HEK293 (cell line): ENCODE measurements around the gene CEP85L.

Source experiments
- CTCF ChIA-PET: fragments of 350-600 bp; formaldehyde crosslinking; extraction: SDS; loops from one replicate; lab custom pipeline; 2021; ENCODE audit warnings: antibody characterized with exemption; lab: Yijun Ruan, JAX
- POLR2A ChIA-PET: fragments of 300-600 bp; formaldehyde crosslinking; extraction: SDS; loops from one replicate; lab custom pipeline; 2020; ENCODE audit warnings: antibody characterized with exemption, inconsistent platforms; lab: Yijun Ruan, JAX
- H3K27ac ChIP-seq: fragments of 200-500 bp; sonication (Bioruptor generic); 2 replicates; pipeline ENCODE4 v1.5.1; 2014; ENCODE audit warnings: low read depth, low read length, control low read depth, inconsistent platforms; ENCODE audit errors: extremely low read depth
- H3K36me3 ChIP-seq, 2 experiments: fragments of 200-500 bp in 1 of 2; sonication (Bioruptor generic) in 1 of 2; 1 replicate in 1 of 2; 2 replicates in 1 of 2; pipeline ENCODE4 v1.5.1; 2014 to 2017; ENCODE audit warnings: inconsistent platforms in 2 of 2, low read length in 2 of 2; ENCODE audit not compliant: control insufficient read depth in 2 of 2, insufficient read depth in 1 of 2
- H3K4me1 ChIP-seq: fragments of 200-500 bp; sonication (Bioruptor generic); 2 replicates; pipeline ENCODE4 v1.5.1; 2014; ENCODE audit warnings: mild to moderate bottlenecking, low read length, inconsistent platforms; ENCODE audit not compliant: control insufficient read depth, insufficient read depth
- H3K4me3 ChIP-seq: 2 replicates; pipeline ENCODE4 v1.5.1; 2011; ENCODE audit warnings: low read depth, mild to moderate bottlenecking, control low read depth, low read length, moderate library complexity
- H3K9me3 ChIP-seq: fragments of 200-500 bp; sonication (Bioruptor generic); 2 replicates; pipeline ENCODE4 v1.5.1; 2014; ENCODE audit warnings: low read depth, low read length, inconsistent platforms; ENCODE audit not compliant: control insufficient read depth, insufficient read depth
- GLIS2 ChIP-seq: fragments of 450-650 bp; formaldehyde crosslinking; IDR thresholded peaks from 2 replicates; pipeline ENCODE4 v1.5.1; 2016; ENCODE audit warnings: missing biosample characterization, missing genetic modification characterization
- HOXA7 ChIP-seq: sonication (generic); formaldehyde crosslinking; IDR thresholded peaks from 2 replicates; pipeline ENCODE4 v1.8.1; 2022; ENCODE audit warnings: missing genetic modification reagents, borderline replicate concordance
- KLF16 ChIP-seq: fragments of 450-650 bp; formaldehyde crosslinking; IDR thresholded peaks from 2 replicates; pipeline ENCODE4 v1.5.1; 2017; ENCODE audit warnings: missing biosample characterization, missing genetic modification characterization
- KLF7 ChIP-seq: fragments of 450-650 bp; formaldehyde crosslinking; IDR thresholded peaks from 2 replicates; pipeline ENCODE4 v1.5.1; 2016; ENCODE audit warnings: missing biosample characterization, missing genetic modification characterization, borderline replicate concordance
- MEIS1 ChIP-seq: sonication (generic); formaldehyde crosslinking; IDR thresholded peaks from 2 replicates; pipeline ENCODE4 v1.8.1; 2022; ENCODE audit warnings: missing genetic modification reagents, mild to moderate bottlenecking, borderline replicate concordance
- MYNN ChIP-seq: fragments of 450-650 bp; formaldehyde crosslinking; IDR thresholded peaks from 2 replicates; pipeline ENCODE4 v1.5.1; 2016; ENCODE audit warnings: missing biosample characterization, missing genetic modification characterization, borderline replicate concordance
- PRDM6 ChIP-seq: fragments of 450-650 bp; formaldehyde crosslinking; IDR thresholded peaks from 2 replicates; pipeline ENCODE4 v1.5.1; 2017; ENCODE audit warnings: missing biosample characterization, missing genetic modification characterization
- REPIN1 ChIP-seq: fragments of 450-650 bp; formaldehyde crosslinking; IDR thresholded peaks from 2 replicates; pipeline ENCODE4 v1.5.1; 2017; ENCODE audit warnings: missing biosample characterization, missing genetic modification characterization, low read depth
- SETDB1 ChIP-seq: IDR thresholded peaks from one replicate; pipeline ENCODE4 v1.6.1; 2017; ENCODE audit warnings: mild to moderate bottlenecking, low read length, moderate library complexity, mixed read lengths; ENCODE audit not compliant: insufficient read length
- SP2 ChIP-seq: fragments of 450-650 bp; formaldehyde crosslinking; IDR thresholded peaks from 2 replicates; pipeline ENCODE4 v1.5.1; 2016; ENCODE audit warnings: missing biosample characterization, missing genetic modification characterization
- TRIM28 ChIP-seq: IDR thresholded peaks from 2 replicates; pipeline ENCODE4 v1.6.1; 2011; ENCODE audit warnings: low read length, control low read depth, borderline replicate concordance
- ZBTB17 ChIP-seq: fragments of 450-650 bp; formaldehyde crosslinking; IDR thresholded peaks from 2 replicates; pipeline ENCODE4 v1.5.1; 2016; ENCODE audit warnings: missing biosample characterization, missing genetic modification characterization
- ZBTB20 ChIP-seq: fragments of 450-650 bp; formaldehyde crosslinking; IDR thresholded peaks from 2 replicates; pipeline ENCODE4 v1.5.1; 2016; ENCODE audit warnings: missing biosample characterization, missing genetic modification characterization
- ZBTB44 ChIP-seq: fragments of 450-650 bp; IDR thresholded peaks from 2 replicates; pipeline ENCODE4 v1.5.1; 2018; ENCODE audit warnings: missing biosample characterization, mild to moderate bottlenecking, missing genetic modification characterization
- ZFP41 ChIP-seq: fragments of 450-650 bp; formaldehyde crosslinking; IDR thresholded peaks from 2 replicates; pipeline ENCODE4 v1.5.1; 2016; ENCODE audit warnings: missing biosample characterization, missing genetic modification characterization, borderline replicate concordance
- ZNF10 ChIP-seq: fragments of 450-650 bp; formaldehyde crosslinking; IDR thresholded peaks from 2 replicates; pipeline ENCODE4 v1.5.1; 2017; ENCODE audit warnings: missing biosample characterization, missing genetic modification characterization
- ZNF112 ChIP-seq: fragments of 450-650 bp; formaldehyde crosslinking; IDR thresholded peaks from 2 replicates; pipeline ENCODE4 v1.5.0; 2017; ENCODE audit warnings: missing biosample characterization, missing genetic modification characterization
- ZNF114 ChIP-seq: fragments of 450-650 bp; formaldehyde crosslinking; IDR thresholded peaks from 2 replicates; pipeline ENCODE4 v1.5.0; 2017; ENCODE audit warnings: missing biosample characterization, missing genetic modification characterization
- ZNF133 ChIP-seq: fragments of 450-650 bp; formaldehyde crosslinking; IDR thresholded peaks from 2 replicates; pipeline ENCODE4 v1.5.1; 2016; ENCODE audit warnings: missing biosample characterization, missing genetic modification characterization
- ZNF16 ChIP-seq: fragments of 450-650 bp; formaldehyde crosslinking; IDR thresholded peaks from 2 replicates; pipeline ENCODE4 v1.5.1; 2016; ENCODE audit warnings: low read depth, missing biosample characterization, missing genetic modification characterization
- ZNF202 ChIP-seq: fragments of 450-650 bp; formaldehyde crosslinking; IDR thresholded peaks from 2 replicates; pipeline ENCODE4 v1.5.1; 2016; ENCODE audit warnings: missing biosample characterization, missing genetic modification characterization, borderline replicate concordance
- ZNF302 ChIP-seq: fragments of 450-650 bp; formaldehyde crosslinking; IDR thresholded peaks from 2 replicates; pipeline ENCODE4 v1.5.1; 2016; ENCODE audit warnings: missing biosample characterization, missing genetic modification characterization, low read depth
- ZNF391 ChIP-seq: fragments of 450-650 bp; formaldehyde crosslinking; IDR thresholded peaks from 2 replicates; pipeline ENCODE4 v1.5.1; 2016; ENCODE audit warnings: low read depth, missing biosample characterization, missing genetic modification characterization, borderline replicate concordance
- ZNF433 ChIP-seq: fragments of 450-650 bp; formaldehyde crosslinking; IDR thresholded peaks from 2 replicates; pipeline ENCODE4 v1.5.1; 2016; ENCODE audit warnings: missing biosample characterization, missing genetic modification characterization, low read depth
- ZNF510 ChIP-seq: fragments of 450-650 bp; formaldehyde crosslinking; IDR thresholded peaks from 2 replicates; pipeline ENCODE4 v1.5.1; 2018; ENCODE audit warnings: mild to moderate bottlenecking, missing genetic modification characterization, missing biosample characterization; ENCODE audit not compliant: insufficient replicate concordance
- ZNF549 ChIP-seq: fragments of 450-650 bp; IDR thresholded peaks from 2 replicates; pipeline ENCODE4 v1.5.1; 2018; ENCODE audit warnings: missing biosample characterization, missing genetic modification characterization, mild to moderate bottlenecking, inconsistent platforms, moderate library complexity
- ZNF561 ChIP-seq: fragments of 450-650 bp; IDR thresholded peaks from 2 replicates; pipeline ENCODE4 v1.5.1; 2018; ENCODE audit warnings: missing biosample characterization, missing genetic modification characterization, borderline replicate concordance
- ZNF670 ChIP-seq: fragments of 450-650 bp; formaldehyde crosslinking; IDR thresholded peaks from 2 replicates; pipeline ENCODE4 v1.5.1; 2016; ENCODE audit warnings: missing biosample characterization, missing genetic modification characterization, low read depth
- ZNF701 ChIP-seq: fragments of 450-650 bp; formaldehyde crosslinking; IDR thresholded peaks from 2 replicates; pipeline ENCODE4 v1.5.1; 2016; ENCODE audit warnings: missing biosample characterization, missing genetic modification characterization
- ZNF76 ChIP-seq: fragments of 450-650 bp; formaldehyde crosslinking; IDR thresholded peaks from 2 replicates; pipeline ENCODE4; 2016; ENCODE audit warnings: low read depth, missing biosample characterization, missing genetic modification characterization, borderline replicate concordance
- ZNF792 ChIP-seq: fragments of 450-650 bp; formaldehyde crosslinking; IDR thresholded peaks from 2 replicates; pipeline ENCODE4 v1.5.1; 2016; ENCODE audit warnings: missing biosample characterization, missing genetic modification characterization
- ZSCAN16 ChIP-seq: fragments of 450-650 bp; formaldehyde crosslinking; IDR thresholded peaks from 2 replicates; pipeline ENCODE4 v1.5.1; 2016; ENCODE audit warnings: missing biosample characterization, missing genetic modification characterization
- ZSCAN5A ChIP-seq: fragments of 450-650 bp; formaldehyde crosslinking; IDR thresholded peaks from 2 replicates; pipeline ENCODE4 v1.5.1; 2016; ENCODE audit warnings: missing biosample characterization, missing genetic modification characterization
- ZXDB ChIP-seq: fragments of 450-650 bp; formaldehyde crosslinking; IDR thresholded peaks from 2 replicates; pipeline ENCODE4 v1.5.1; 2016; ENCODE audit warnings: missing biosample characterization, missing genetic modification characterization

CEP85L gene

GRCh38 chr6:118651282-118652050 is at the start of gene CEP85L:
Gene CEP85L (minus strand): TSS chr6:118651591. CDS start chr6:118651269, 322 bp downstream.
- peaks cover 2% of the 10 kb centered on the region; the same call in 1 of the 2 replicates for H3K4me1 ChIP-seq
- peak within 1 kb of the TSS; percentile 89 for H3K27ac ChIP-seq
- H3K4me3 ChIP-seq: peak within 1 kb of the TSS; percentile 94
- H3K9me3 ChIP-seq: no peaks in the 10 kb centered on the region
- H3K36me3 ChIP-seq: no peaks in the 10 kb centered on the region
- POLR2A ChIA-PET: interaction anchor here (0.6 to 1.8 kb wide), 10 partner anchors 8 to 427 kb away, joined by 3 to 15 read pairs (median 4); partner anchors contain the start of gene FAM184A
- CTCF ChIA-PET: interaction anchor here (0.6 to 1.3 kb wide), 3 partner anchors 9 to 69 kb away, joined by 3 read pairs; no protein-coding TSS in a partner anchor
- TF ChIP-seq ZNF302 (no peak), ZNF202 (no peak), ZNF561 (tag by site-specific recombination) (no peak; the same call in 1 of the 2 replicates), ZNF433 (tag by site-specific recombination) (no peak), GLIS2 (peak; percentile 87), ZNF114 (tag by site-specific recombination) (no peak), ZFP41 (tag by site-specific recombination) (no peak), MEIS1 (CRISPR knock-in tag) (no peak; the same call in 1 of the 2 replicates), ZNF549 (tag by site-specific recombination) (0 out of 2 replicates have a peak, but pooled peaks have one; percentile 29), ZNF112 (tag by site-specific recombination) (no peak), HOXA7 (CRISPR knock-in tag) (no peak), ZNF670 (tag by site-specific recombination) (no peak), ZNF792 (tag by site-specific recombination) (0 out of 2 replicates have a peak, but pooled peaks have one; percentile 30), ZNF701 (tag by site-specific recombination) (no peak), ZSCAN5A (tag by site-specific recombination) (peak; percentile 66; the same call in 1 of the 2 replicates), ZBTB17 (peak; percentile 46; the same call in 1 of the 2 replicates), ZNF510 (no peak), ZSCAN16 (tag by site-specific recombination) (no peak), ZNF76 (tag by site-specific recombination) (no peak), TRIM28 (0 out of 2 replicates have a peak, but pooled peaks have one; percentile 49), REPIN1 (tag by site-specific recombination) (no peak; the same call in 1 of the 2 replicates), KLF7 (peak; percentile 16; the same call in 1 of the 2 replicates), ZNF10 (tag by site-specific recombination) (peak; percentile 66; the same call in 1 of the 2 replicates), SP2 (peak; percentile 81), ZNF16 (tag by site-specific recombination) (no peak), SETDB1 (no peak), ZNF391 (tag by site-specific recombination) (no peak), MYNN (no peak; the same call in 1 of the 2 replicates), PRDM6 (no peak), ZNF133 (tag by site-specific recombination) (no peak), ZXDB (peak; percentile 63), ZBTB20 (tag by site-specific recombination) (peak; percentile 26), ZBTB44 (tag by site-specific recombination) (peak; percentile 28; the same call in 1 of the 2 replicates), KLF16 (tag by site-specific recombination) (0 out of 2 replicates have a peak, but pooled peaks have one; percentile 53)
